HCT116 (cell line): ENCODE data around the gene CR2. TPM values are rescaled to one million over a fixed set of nuclear protein-coding genes. Genes with fewer than 3 reads are reported as not detected.

Experiments used
- ATAC-seq: fragments of 200-7000 bp; cut with Tn5 transposase; 2 replicates; pipeline ENCODE4 v1.9.1; 2020; ENCODE audit warnings: mild to moderate bottlenecking, moderate library complexity
- Bru-seq: library from RNA; stranded (reverse); fragments of 400-500 nt; gene quantifications from one replicate; lab custom pipeline; 2021; lab: Mats Ljungman, UMichigan
- BruChase-seq, 2 experiments: library from RNA; stranded (reverse); fragments of 400-500 nt; gene quantifications; one replicate each; lab custom pipeline; 2021; lab: Mats Ljungman, UMichigan
- BruUV-seq: library from RNA; stranded (reverse); fragments of 400-500 nt; replicated peaks from 2 replicates; lab custom pipeline; 2021; lab: Mats Ljungman, UMichigan
- CTCF ChIA-PET: fragments of 300-600 bp; sonication (Branson Sonifier 250); formaldehyde crosslinking; loops from one replicate; lab custom pipeline; 2021; ENCODE audit warnings: antibody characterized with exemption; lab: Charles Lee
- POLR2A ChIA-PET: fragments of 300-600, 350-600 bp; sonication (Branson Sonifier 250); formaldehyde crosslinking; loops from one replicate; lab custom pipeline; 2021; ENCODE audit warnings: antibody characterized with exemption; lab: Charles Lee
- RAD21 ChIA-PET, 2 experiments: fragments of 300-600 bp; sonication (Branson Sonifier 250); formaldehyde crosslinking; loops; one replicate each; lab custom pipeline; 2023; ENCODE audit warnings: low total read pairs in 2 of 2; ENCODE audit not compliant: uncharacterized antibody in 2 of 2, unreplicated experiment in 2 of 2, low non-redundant PET in 1 of 2; lab: Charles Lee
- DNase-seq: peaks from one replicate; pipeline ENCODE4 v3.0.0-alpha.2; 2010; ENCODE audit warnings: low read depth, low spot score
- H2AFZ ChIP-seq: fragments of 200-600 bp; shearing (Covaris generic), sonication (generic); 2 replicates; pipeline ENCODE4 v1.6.1; 2017; ENCODE audit warnings: low read depth, mixed run types, mixed read lengths, antibody characterized with exemption, low read length; ENCODE audit not compliant: poor library complexity, severe bottlenecking
- H3K27ac ChIP-seq: 2 replicates; pipeline ENCODE4 v1.5.1; 2012; ENCODE audit warnings: low read depth, low read length
- H3K27me3 ChIP-seq: fragments of 200-600 bp; sonication (generic); 2 replicates; pipeline ENCODE4 v1.6.1; 2016; ENCODE audit warnings: mixed run types, low read length, mixed read lengths; ENCODE audit not compliant: insufficient read depth
- H3K36me3 ChIP-seq, 2 experiments: fragments of 200-500 bp in 1 of 2; fragments of 200-600 bp in 1 of 2; sonication (Bioruptor generic) in 1 of 2; sonication (generic) in 1 of 2; 2 replicates each; pipeline versions ENCODE4 v1.5.1 to v1.6.1; 2014 to 2016; ENCODE audit warnings: low read length in 2 of 2, inconsistent platforms in 1 of 2, mixed read lengths in 1 of 2, mixed run types in 1 of 2; ENCODE audit not compliant: insufficient read depth in 2 of 2, control insufficient read depth in 1 of 2
- H3K4me1 ChIP-seq, 2 experiments: fragments of 200-600 bp in 1 of 2; sonication (generic) in 1 of 2; 2 replicates each; pipeline versions ENCODE4 v1.5.1 to v1.6.1; 2012 to 2017; ENCODE audit warnings: low read length in 2 of 2, inconsistent platforms in 1 of 2, mild to moderate bottlenecking in 1 of 2, mixed read lengths in 1 of 2, mixed run types in 1 of 2, moderate library complexity in 1 of 2; ENCODE audit not compliant: insufficient read depth in 2 of 2, control insufficient read depth in 1 of 2
- H3K4me2 ChIP-seq: fragments of 200-600 bp; sonication (generic); 2 replicates; pipeline ENCODE4 v1.6.1; 2017; ENCODE audit warnings: mixed run types, low read length, mixed read lengths
- H3K4me3 ChIP-seq, 2 experiments: fragments of 200-600 bp in 1 of 2; sonication (generic) in 1 of 2; replicated peaks in 1 of 2; 2 replicates each; pipeline ENCODE4 v1.5.1; 2011 to 2016; ENCODE audit warnings: low read length in 2 of 2, control low read depth in 1 of 2, low read depth in 1 of 2, mild to moderate bottlenecking in 1 of 2, mixed read lengths in 1 of 2, mixed run types in 1 of 2
- H3K79me2 ChIP-seq: fragments of 200-600 bp; sonication (generic); 2 replicates; pipeline ENCODE4 v1.6.1; 2017; ENCODE audit warnings: mild to moderate bottlenecking, mixed run types, low read length, moderate library complexity, mixed read lengths; ENCODE audit not compliant: insufficient read depth
- H3K9ac ChIP-seq: fragments of 200-600 bp; sonication (generic); 2 replicates; pipeline ENCODE4 v1.6.1; 2016; ENCODE audit warnings: low read length, mixed read lengths
- H3K9me2 ChIP-seq: fragments of 200-600 bp; sonication (generic), shearing (Covaris generic); 2 replicates; pipeline ENCODE4 v1.6.1; 2017; ENCODE audit warnings: mixed run types, mild to moderate bottlenecking, moderate library complexity; ENCODE audit not compliant: insufficient read depth
- H3K9me3 ChIP-seq, 2 experiments: fragments of 200-500 bp in 1 of 2; fragments of 200-600 bp in 1 of 2; sonication (Bioruptor generic) in 1 of 2; sonication (generic) in 1 of 2; 2 replicates each; pipeline ENCODE4 v1.6.1; 2014 to 2017; ENCODE audit warnings: low read length in 2 of 2, mixed read lengths in 2 of 2, inconsistent platforms in 1 of 2, low read depth in 1 of 2, mild to moderate bottlenecking in 1 of 2, mixed run types in 1 of 2, moderate library complexity in 1 of 2; ENCODE audit not compliant: control insufficient read depth in 1 of 2, insufficient read depth in 1 of 2
- H4K20me1 ChIP-seq: fragments of 200-600 bp; sonication (generic), shearing (Covaris generic); 2 replicates; pipeline ENCODE4 v1.6.1; 2017; ENCODE audit warnings: mixed run types, mild to moderate bottlenecking, moderate library complexity; ENCODE audit not compliant: insufficient read depth
- ATF3 ChIP-seq: IDR thresholded peaks from 2 replicates; pipeline ENCODE4 v1.6.1; 2012
- CTCF ChIP-seq, 3 experiments: fragments of 200-600 bp in 1 of 3; sonication (generic) in 1 of 3; IDR thresholded peaks in 2 of 3; conservative IDR thresholded peaks in 1 of 3; 2 replicates each; pipeline ENCODE4 v1.5.1; 2012 to 2017; ENCODE audit warnings: low read depth in 2 of 3, low read length in 2 of 3, antibody characterized with exemption in 1 of 3, borderline replicate concordance in 1 of 3, control low read depth in 1 of 3, mild to moderate bottlenecking in 1 of 3, mixed read lengths in 1 of 3, mixed run types in 1 of 3, moderate library complexity in 1 of 3; ENCODE audit not compliant: insufficient read depth in 1 of 3
- EGR1 ChIP-seq: IDR thresholded peaks from 2 replicates; pipeline ENCODE4 v1.6.1; 2012; ENCODE audit warnings: low read depth
- EZH2phosphoT487 ChIP-seq: fragments of 200-600 bp; IDR thresholded peaks from 2 replicates; pipeline ENCODE4 v1.6.1; 2018; ENCODE audit warnings: antibody characterized with exemption, borderline replicate concordance
- FOSL1 ChIP-seq: IDR thresholded peaks from 2 replicates; pipeline ENCODE4 v1.6.1; 2012; ENCODE audit warnings: low read depth
- JUND ChIP-seq: IDR thresholded peaks from 2 replicates; pipeline ENCODE4 v1.6.1; 2012
- MAX ChIP-seq: IDR thresholded peaks from 2 replicates; pipeline ENCODE4 v1.6.1; 2012
- POLR2AphosphoS5 ChIP-seq: IDR thresholded peaks from 2 replicates; pipeline ENCODE4 v1.6.1; 2011; ENCODE audit warnings: mild to moderate bottlenecking, low read depth, low read length, moderate library complexity
- REST ChIP-seq: IDR thresholded peaks from 2 replicates; pipeline ENCODE4 v1.6.1; 2012; ENCODE audit warnings: low read depth
- SRF ChIP-seq: IDR thresholded peaks from 2 replicates; pipeline ENCODE4 v1.6.1; 2012; ENCODE audit warnings: low read depth
- TCF7L2 ChIP-seq: IDR thresholded peaks from 2 replicates; pipeline ENCODE4 v1.7.0; 2011; ENCODE audit warnings: borderline replicate concordance, inconsistent platforms; ENCODE audit not compliant: insufficient read depth, insufficient read length; ENCODE audit errors: extremely low read depth
- YY1 ChIP-seq: IDR thresholded peaks from 2 replicates; pipeline ENCODE4 v1.6.1; 2011; ENCODE audit warnings: low read length, low read depth, moderate library complexity, mild to moderate bottlenecking; ENCODE audit not compliant: insufficient replicate concordance; ENCODE audit errors: extremely low read depth
- ZBTB33 ChIP-seq: IDR thresholded peaks from 2 replicates; pipeline ENCODE4 v1.6.1; 2011; ENCODE audit warnings: mild to moderate bottlenecking, low read length, moderate library complexity; ENCODE audit not compliant: insufficient replicate concordance; ENCODE audit errors: extremely low read depth
- intact Hi-C: fragments of 100-400 bp; cut with micrococcal nuclease; formaldehyde crosslinking; loops from 2 replicates; pipeline ENCODE4 v1.10.0; 2022
- long read RNA-seq: library from polyadenylated mRNA; unstranded; transcript quantifications from one replicate; pipeline ENCODE4 v2.0.0, GENCODE V29; 2021; ENCODE audit not compliant: unreplicated experiment
- polyA plus RNA-seq: library from polyadenylated mRNA; unstranded; fragments of >200 nt; gene quantifications from 2 replicates; pipeline ENCODE4 v1.2.1, GENCODE V29; 2012; ENCODE audit warnings: missing spikeins
- total RNA-seq: library from RNA; stranded (reverse); gene quantifications from one replicate; pipeline ENCODE4 v1.2.1, GENCODE V29; 2021; ENCODE audit not compliant: unreplicated experiment

The CR2 gene
- total RNA-seq, result 4.0 TPM
- 1.1 and 1.4 TPM in 2 replicates for polyA plus RNA-seq
- percentile 31 among the genes with signal in this experiment for Bru-seq, nascent RNA
- percentile 35 among the genes with signal in this experiment for BruChase-seq, experiment 1, labeled RNA remaining after a 6-hour chase
- BruChase-seq, experiment 2, labeled RNA remaining after a 2-hour chase, result percentile 37 among the genes with signal in this experiment
- long read RNA-seq, partial matches to known transcripts, result 2 of 2 reads
- long read RNA-seq, other reads (novel, unspliced or antisense), result 0 of 2 reads

GRCh38 chr1:207454046-207454964 lies at the start of gene CR2:
Gene CR2, plus strand, starts transcription at chr1:207454328. Its CDS starts 91 bp downstream, at chr1:207454419.
- H3K79me2 ChIP-seq, result no peaks in the 10 kb centered on the region
- DNase-seq (peak; percentile 47), ATAC-seq (peak; percentile 96)
- peak within 1 kb of the TSS; percentile 49 to 63 for H3K4me3 ChIP-seq
- no peaks in the 10 kb centered on the region for H3K9me2 ChIP-seq
- H3K27ac ChIP-seq, result no peak within 1 kb of the TSS
- ChIA-PET POLR2A (interaction anchor here (0.8 to 1.4 kb wide), 2 partner anchors 8 to 133 kb away, joined by 3 to 4 read pairs; partner anchors contain the start of gene CD55), RAD21 (interaction anchor here in 1 of 2 experiments (0.5 kb wide), 1 partner anchor 234 kb away, joined by 3 read pairs; no protein-coding TSS in a partner anchor), CTCF (interaction anchor here (0.9 to 1.5 kb wide), 7 partner anchors 9 to 370 kb away, joined by 3 to 7 read pairs (median 4); no protein-coding TSS in a partner anchor)
- peak within 1 kb of the TSS; percentile 94 for H3K4me2 ChIP-seq
- peak within 1 kb of the TSS; percentile 49 for H3K9ac ChIP-seq
- intact Hi-C loops, result no loop called here
- H3K9me3 ChIP-seq, result no peaks in the 10 kb centered on the region
- H2AFZ ChIP-seq, result peak within 1 kb of the TSS; percentile 99
- peaks cover 6 to 18% of the 10 kb centered on the region in 2 experiments; a peak in 3 of 4 replicates for H3K4me1 ChIP-seq
- BruUV-seq, result no TSS peak
- H4K20me1 ChIP-seq, result no peaks in the 10 kb centered on the region
- no peaks in the 10 kb centered on the region for H3K36me3 ChIP-seq
- H3K27me3 ChIP-seq, result 0 out of 2 replicates have a peak, but pooled peaks cover 5% of the 10 kb centered on the region
- TF ChIP-seq ZBTB33 (peak; percentile 13), TCF7L2 (peak; percentile 24), REST (no peak), MAX (peak; percentile 93), CTCF (IDR thresholded peaks at IDR 0.05 in 2 of 3, conservative IDR thresholded peaks at IDR 0.05 in 1 of 3; ENCODE audit: borderline replicate concordance in 1 of 3, insufficient read depth in 1 of 3, low read depth in 2 of 3, low read length in 2 of 3) (peak; percentile 48 to 60 (median 55); a peak in 5 of 6 replicates), ATF3 (no peak), JUND (no peak), POLR2AphosphoS5 (peak; percentile 17; the same call in 1 of the 2 replicates), FOSL1 (no peak), EZH2phosphoT487 (no peak), YY1 (no peak), SRF (no peak), EGR1 (0 out of 2 replicates have a peak, but pooled peaks have one; percentile 37)
